ENCODE data around the gene CCDC13. TPM values are rescaled to one million over a fixed set of nuclear protein-coding genes. Genes with fewer than 3 reads are reported as not detected.

CCDC13 gene
- total RNA-seq, 2 donors from 2014 or later, result 0.34 to 0.70 TPM

DNA sequence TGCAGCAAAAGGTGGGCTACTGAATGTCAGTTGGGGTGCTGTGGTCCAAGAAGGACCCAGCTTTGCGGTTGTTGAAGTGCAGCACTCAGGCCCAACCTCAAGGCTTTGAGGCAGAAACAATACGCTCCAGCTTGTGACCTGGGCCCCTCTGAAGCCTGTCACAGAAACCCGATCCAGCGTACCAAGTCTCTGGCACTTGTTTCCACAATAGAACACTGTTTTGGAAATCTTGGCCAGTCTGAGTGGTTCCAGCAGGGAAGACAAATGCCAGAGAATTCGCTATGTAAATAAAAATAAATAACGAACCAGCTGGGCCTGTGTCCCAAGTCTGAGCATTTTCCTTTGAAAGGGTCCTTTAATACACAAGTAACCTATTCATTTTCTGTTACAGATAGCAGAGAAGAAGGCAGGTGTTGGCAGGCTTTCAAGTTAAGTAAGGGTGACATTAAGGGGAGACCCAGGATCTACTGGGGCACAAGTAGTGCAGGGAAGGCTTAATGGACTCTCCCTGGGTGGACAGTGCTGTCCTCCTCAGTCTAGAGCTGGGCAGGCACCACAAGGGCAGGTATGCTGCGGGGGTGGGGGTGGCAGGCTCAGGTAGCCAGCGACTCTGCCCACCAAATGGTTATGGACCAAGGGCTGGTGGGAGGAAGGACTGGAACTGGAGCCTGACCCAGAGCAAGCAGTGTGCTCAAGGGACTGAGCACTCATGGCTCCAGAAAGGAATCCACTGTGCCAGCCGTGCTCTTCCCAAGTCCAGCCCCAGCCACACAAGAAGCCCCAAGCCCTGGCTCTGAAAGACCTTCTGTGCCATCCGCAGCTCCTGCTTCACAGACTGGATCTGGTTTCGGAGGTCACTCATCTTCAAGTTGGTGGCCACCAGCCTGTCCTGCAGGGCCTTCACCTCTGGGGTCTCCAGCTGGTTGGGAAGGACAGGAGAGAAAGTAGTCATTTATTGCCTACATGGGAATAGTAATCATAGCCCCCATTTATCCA, 26.3 kb downstream of the CCDC13 start:
- peak overlapping the region in 1 of 2 donors; percentile 55 for H3K27ac Mint-ChIP-seq
- no peaks in the 10 kb centered on the region for H3K36me3 Mint-ChIP-seq
- no peak for ATAC-seq
- DNase-seq (ENCODE audit: low spot score in 2 of 2), result no peak
- no peaks in the 10 kb centered on the region for H3K9me3 Mint-ChIP-seq

DNA sequence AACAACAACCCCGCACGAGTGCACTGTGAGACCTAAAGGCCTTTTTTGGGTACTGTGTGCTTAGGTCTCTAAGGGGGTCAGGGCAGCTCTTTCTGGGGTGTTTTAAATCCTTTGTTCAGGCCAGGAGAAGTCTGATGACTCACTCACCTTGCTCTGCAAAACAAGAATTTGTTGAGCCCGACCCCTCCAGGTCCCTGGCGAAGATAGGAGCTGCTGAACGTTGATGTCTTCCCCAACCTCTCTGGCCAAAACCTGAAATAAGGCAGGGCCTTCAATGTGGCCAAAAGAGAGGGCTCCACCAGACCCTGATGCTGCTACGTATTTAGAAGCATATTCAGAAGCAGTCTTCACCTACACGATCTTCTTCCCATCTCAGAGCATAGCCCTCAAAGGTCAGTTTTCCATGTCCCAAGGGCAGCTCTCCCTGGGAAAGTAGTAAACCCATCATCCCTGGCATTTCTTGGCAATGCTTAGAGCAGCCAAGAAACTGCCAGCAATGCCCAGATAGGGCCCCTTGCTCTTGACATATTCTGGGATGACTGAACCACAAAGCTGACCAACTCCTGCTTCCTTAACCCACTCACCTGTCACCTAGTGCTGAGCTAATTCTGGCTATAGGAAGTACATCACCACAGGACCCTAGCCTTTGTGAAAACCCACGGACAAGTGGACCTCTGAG, 27.1 kb downstream of the CCDC13 start:
- no peak overlapping the region for H3K27ac Mint-ChIP-seq
- H3K9me3 Mint-ChIP-seq, result no peaks in the 10 kb centered on the region
- no peak for DNase-seq (ENCODE audit: low spot score in 2 of 2)
- H3K36me3 Mint-ChIP-seq, result no peaks in the 10 kb centered on the region
- no peak for ATAC-seq

DNA sequence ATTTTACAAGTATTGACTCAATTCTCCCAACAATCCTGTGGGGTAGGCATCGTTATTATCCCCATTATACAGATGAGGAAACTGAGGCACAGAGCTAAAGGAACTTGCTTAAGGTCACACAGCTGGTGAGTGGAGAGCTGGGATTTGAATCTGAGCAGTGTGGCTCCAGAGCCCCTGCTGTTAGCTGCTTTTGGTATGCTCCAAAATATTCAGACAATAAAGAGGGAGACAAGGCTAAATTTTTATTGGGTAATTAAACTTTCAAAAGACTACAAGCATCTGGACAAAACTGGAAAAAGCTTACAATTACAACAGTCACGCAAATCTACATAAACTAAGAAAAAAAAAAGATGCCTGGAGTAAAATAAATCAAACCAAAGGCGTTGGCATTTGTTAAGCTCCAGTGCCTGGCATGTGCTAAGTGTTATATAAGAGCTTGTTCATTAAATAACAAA, 27.7 kb downstream of the CCDC13 start:
- Mint-ChIP-seq H3K27ac (no peak overlapping the region), H3K36me3 (no peaks in the 10 kb centered on the region), H3K9me3 (no peaks in the 10 kb centered on the region)
- ATAC-seq, result no peak
- no peak for DNase-seq (ENCODE audit: low spot score in 2 of 2)

DNA sequence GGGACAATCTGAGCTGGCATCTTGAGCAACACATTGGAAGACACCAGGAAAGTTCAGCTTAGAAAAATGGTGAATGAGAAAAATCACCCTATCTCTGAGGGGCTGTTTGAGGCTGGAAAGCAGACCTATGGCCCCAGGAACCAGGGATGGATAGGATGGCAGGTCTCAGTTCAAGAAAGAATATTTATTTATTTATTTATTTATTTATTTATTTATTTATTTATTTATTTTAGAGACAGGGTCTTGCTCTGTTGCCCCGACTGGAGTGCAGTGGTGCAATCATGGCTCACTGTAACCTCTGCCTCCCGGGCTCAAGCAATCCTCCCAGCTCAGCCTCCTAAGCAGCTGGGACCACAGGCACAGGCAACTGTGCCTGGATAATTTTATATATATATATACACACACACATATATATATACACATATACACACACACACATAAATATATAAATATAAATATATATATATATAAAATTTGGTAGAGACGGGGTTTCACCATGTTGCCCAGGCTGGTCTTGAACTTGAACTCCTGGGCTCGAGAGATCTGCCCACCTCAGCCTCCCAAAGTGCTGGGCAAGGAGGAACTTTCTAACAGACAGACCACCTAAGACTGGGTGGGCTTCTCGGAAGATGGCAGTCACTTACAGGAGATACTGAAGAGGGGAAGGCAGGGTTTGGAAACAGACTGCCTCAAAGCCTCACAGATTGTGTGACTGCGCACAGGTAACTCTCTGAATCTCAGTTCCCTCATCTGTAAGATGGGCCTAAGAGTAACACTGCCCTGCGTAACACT, 29.7 kb downstream of the CCDC13 start:
- Mint-ChIP-seq H3K36me3 (no peaks in the 10 kb centered on the region), H3K9me3 (no peaks in the 10 kb centered on the region), H3K27ac (peak overlapping the region in 1 of 2 donors; percentile 64)
- ATAC-seq (peak in 1 of 2 donors; percentile 11), DNase-seq (ENCODE audit: low spot score in 2 of 2) (no peak)

DNA sequence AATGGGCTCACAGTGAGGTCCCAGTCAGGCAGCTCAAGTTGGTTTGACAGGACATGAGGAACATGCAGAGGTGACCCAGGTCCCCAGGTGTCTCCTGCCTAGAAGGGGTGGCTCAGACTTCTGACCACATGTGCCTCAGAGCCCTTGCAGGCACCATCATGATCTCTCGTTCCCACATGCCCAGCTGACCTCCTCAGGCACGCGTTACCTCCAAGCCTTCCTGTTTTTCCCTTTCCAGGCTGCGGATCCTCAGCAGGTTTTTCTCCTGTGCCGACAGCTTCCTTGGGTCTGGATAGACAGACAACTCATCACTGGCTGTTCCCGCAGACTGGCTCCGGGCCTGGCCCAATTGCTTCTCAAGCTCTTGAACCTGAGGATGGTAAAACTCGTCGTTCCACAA, 30.4 kb downstream of the CCDC13 start:
- DNase-seq (ENCODE audit: low spot score in 2 of 2) (no peak), ATAC-seq (no peak)
- H3K36me3 Mint-ChIP-seq, result no peaks in the 10 kb centered on the region
- H3K9me3 Mint-ChIP-seq, result no peaks in the 10 kb centered on the region
- peak overlapping the region in 1 of 2 donors; percentile 36 for H3K27ac Mint-ChIP-seq

DNA sequence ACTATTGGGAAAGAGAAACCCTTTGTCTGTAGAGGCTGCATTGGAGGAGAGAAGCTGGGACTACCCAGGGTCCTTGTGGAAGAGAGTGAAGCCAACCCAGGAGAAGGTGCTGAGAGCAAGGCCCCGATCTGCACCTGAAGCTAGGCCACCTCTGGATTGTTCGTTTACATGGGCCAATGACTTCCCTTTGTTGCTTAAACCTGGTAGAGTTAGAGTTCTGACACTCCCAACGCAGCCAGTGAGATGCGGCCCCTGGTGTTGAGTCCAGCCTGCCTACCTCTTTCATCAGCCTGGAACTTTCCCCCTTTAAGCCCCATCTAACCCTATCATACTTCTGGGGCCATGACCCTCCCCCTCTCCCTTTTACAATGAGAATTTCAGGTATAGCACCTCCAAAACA, 30.8 kb downstream of the CCDC13 start:
- ATAC-seq, result no peak
- no peak for DNase-seq (ENCODE audit: low spot score in 2 of 2)
- H3K36me3 Mint-ChIP-seq, result no peaks in the 10 kb centered on the region
- H3K9me3 Mint-ChIP-seq, result no peaks in the 10 kb centered on the region
- peak overlapping the region in 1 of 2 donors; percentile 29 for H3K27ac Mint-ChIP-seq

DNA sequence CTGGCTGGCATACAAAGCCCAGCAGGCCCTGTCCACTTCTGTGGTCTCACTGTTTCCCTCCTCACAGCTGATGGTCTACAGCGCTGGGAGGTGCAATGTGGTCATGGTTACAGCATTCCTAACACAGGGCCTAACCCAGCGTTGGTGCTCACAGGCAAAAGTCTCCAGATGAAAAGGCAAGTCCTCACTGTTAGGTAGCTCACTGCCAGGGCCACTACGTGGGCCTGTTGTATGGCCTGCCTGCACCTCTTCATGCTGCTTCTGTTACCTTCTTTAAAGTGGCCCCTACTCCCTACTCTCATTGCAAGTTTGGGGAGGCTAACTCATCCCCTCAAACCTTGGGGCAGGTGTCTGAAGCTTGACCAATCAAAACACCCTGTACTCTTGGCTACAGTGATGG, 31.3 kb downstream of the CCDC13 start:
- ATAC-seq (no peak), DNase-seq (ENCODE audit: low spot score in 2 of 2) (no peak)
- H3K9me3 Mint-ChIP-seq, result no peaks in the 10 kb centered on the region
- H3K27ac Mint-ChIP-seq, result no peak overlapping the region
- no peaks in the 10 kb centered on the region for H3K36me3 Mint-ChIP-seq

DNA sequence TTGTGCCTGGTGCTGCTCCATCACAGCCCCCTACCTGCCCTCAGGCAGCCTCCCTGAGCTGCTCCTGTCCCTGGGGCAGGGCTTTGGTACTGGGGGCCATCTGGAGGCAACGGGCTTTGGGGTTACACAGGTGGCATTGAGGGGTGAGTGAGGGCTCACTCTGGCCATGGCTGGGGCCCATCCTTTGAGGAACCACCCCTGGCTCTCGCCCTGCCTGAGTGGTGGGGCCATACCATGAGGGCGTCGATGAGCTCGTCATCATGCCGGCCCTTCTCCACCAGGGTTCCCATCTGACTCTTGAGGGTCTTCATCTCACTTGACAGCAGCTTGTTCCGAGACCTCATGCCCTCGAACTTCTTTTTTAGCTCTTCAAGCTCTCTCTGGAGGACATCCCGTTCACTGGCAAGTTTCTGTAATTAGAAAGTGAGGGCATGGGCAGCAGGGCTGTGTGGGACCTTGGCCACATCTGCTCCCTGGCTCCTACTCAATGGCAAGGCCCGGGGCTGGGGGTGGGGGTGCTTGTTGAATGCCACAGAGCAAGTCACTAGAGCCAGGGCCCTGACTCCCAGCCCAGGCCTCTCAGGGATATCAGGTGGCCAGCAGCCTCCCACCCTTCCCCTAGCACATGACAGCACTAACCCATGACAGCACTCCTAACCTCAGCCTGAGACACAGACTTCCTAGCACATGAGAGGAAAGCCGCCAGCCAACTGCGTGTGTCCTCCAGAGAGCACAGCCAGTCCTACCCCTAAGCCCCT, 33.5 kb downstream of the CCDC13 start:
- H3K27ac Mint-ChIP-seq, result no peak overlapping the region
- no peaks in the 10 kb centered on the region for H3K9me3 Mint-ChIP-seq
- H3K36me3 Mint-ChIP-seq, result no peaks in the 10 kb centered on the region
- ATAC-seq (no peak), DNase-seq (ENCODE audit: low spot score in 2 of 2) (no peak)

DNA sequence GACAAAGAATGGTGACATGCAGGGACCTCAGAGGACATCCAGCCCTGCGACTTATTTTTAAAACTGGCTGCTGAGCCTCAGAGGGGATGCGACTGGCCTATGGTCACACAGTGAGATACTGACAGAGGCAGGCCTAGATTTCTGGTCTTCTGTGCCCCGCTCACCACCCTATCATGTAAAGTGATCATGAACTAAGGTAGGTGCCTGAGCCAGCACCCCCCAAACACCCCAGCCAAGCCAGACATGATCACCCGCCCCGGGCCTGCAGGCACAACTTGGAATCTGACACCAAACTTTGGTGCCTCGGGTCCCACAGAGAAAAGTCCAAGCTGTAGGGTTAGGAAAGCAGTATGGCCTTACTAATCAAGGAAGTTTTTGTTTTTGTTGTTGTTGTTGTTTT, 36.5 kb downstream of the CCDC13 start:
- H3K27ac Mint-ChIP-seq, result no peak overlapping the region
- DNase-seq (ENCODE audit: low spot score in 2 of 2) (no peak), ATAC-seq (no peak)
- H3K9me3 Mint-ChIP-seq, result no peaks in the 10 kb centered on the region
- H3K36me3 Mint-ChIP-seq, result no peaks in the 10 kb centered on the region

DNA sequence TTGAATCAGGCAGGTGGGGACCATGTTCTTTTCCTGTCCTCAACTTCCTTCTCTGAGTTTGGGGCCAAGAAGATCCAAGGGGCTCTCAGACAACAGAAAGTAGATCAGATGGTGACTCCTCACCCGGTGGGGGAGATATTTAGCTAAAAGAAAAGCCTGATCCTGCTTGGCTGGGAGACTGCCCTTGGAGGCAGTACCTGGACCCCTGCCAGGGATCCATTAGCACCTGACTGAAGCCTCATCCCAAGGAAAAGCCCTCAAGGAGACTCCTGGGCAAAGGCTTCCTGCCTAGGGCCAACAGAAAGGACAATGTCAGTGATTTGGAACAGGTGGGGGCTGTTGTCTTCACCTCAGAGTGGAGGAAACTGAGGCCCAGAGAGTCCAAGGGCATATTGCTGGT, 37.0 kb downstream of the CCDC13 start:
- Mint-ChIP-seq H3K9me3 (no peaks in the 10 kb centered on the region), H3K36me3 (no peaks in the 10 kb centered on the region), H3K27ac (no peak overlapping the region)
- ATAC-seq (no peak), DNase-seq (ENCODE audit: low spot score in 2 of 2) (no peak)

DNA sequence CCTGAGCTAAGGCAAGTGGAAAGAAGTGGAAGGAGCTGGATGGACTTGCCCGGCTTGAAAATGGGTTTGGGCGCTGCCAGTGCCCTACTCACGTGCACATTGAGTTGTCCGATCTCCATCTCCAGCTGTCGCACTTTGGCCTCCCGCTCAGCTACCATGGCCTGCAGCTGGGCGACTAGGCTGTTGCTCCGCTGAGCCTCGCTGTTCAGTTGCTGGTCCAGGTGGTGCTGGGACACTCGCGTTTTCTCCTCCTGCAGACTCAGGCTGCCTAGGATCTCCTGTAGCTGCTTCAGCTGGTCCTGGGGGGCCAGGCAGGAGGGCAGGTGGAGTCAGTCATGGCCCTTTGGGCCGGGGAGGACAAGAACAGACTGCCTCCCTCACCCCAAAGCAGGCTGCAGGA, 37.4 kb downstream of the CCDC13 start:
- H3K9me3 Mint-ChIP-seq, result no peaks in the 10 kb centered on the region
- H3K27ac Mint-ChIP-seq, result no peak overlapping the region
- no peak for DNase-seq (ENCODE audit: low spot score in 2 of 2)
- no peaks in the 10 kb centered on the region for H3K36me3 Mint-ChIP-seq
- no peak for ATAC-seq

DNA sequence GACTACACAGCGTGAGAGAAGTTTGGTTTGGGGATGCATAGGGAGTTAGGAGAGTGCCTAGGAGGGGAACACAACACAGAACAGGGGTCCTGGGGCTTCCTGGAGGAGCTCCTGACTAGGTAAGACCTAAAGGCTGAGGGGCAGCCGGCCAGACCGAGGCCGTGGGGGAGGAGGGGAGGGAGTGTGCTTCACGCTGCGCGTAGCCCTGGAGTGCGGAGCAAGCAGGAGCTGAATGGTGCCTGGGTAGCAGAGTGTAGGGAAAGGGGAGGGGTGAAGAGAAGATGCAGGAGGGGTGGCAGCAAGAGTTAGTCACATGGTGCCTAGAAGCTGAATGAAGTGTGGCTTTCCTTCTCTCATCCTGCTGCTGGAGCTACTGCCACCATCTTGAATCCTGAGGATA, 38.0 kb downstream of the CCDC13 start:
- Mint-ChIP-seq H3K36me3 (no peaks in the 10 kb centered on the region), H3K27ac (no peak overlapping the region), H3K9me3 (no peaks in the 10 kb centered on the region)
- no peak for ATAC-seq
- DNase-seq (ENCODE audit: low spot score in 2 of 2), result no peak

DNA sequence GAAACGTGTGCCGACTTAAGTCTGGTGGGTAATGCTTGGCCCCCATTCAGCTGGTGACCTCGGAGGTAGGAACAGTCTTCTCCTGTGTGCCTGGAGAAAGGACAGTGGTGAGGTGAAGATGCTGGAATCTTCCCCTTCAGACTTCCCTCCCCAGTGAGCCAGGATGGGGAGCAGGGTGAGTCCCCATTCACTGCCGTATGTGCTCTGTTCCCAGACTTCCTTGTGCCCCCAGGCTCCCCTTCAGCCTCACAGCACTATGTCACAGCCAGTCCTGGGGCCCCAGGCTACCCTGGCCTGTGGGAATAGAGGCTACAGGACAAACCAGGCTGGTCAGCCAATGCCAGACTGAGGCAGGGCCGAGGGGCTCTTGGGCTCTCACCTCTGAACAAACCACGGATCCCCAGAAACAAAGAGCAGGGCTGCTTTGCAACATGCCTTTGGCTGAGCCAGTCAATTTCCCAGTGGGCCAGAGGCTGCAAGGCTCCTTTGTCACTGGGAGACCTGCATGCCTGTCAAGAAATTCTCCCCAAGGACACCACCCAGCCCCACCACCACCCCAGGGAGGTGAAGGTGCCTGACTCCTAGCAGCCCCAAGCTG, 38.7 kb downstream of the CCDC13 start:
- Mint-ChIP-seq H3K36me3 (no peaks in the 10 kb centered on the region), H3K27ac (no peak overlapping the region), H3K9me3 (no peaks in the 10 kb centered on the region)
- DNase-seq (ENCODE audit: low spot score in 2 of 2) (no peak), ATAC-seq (no peak)

DNA sequence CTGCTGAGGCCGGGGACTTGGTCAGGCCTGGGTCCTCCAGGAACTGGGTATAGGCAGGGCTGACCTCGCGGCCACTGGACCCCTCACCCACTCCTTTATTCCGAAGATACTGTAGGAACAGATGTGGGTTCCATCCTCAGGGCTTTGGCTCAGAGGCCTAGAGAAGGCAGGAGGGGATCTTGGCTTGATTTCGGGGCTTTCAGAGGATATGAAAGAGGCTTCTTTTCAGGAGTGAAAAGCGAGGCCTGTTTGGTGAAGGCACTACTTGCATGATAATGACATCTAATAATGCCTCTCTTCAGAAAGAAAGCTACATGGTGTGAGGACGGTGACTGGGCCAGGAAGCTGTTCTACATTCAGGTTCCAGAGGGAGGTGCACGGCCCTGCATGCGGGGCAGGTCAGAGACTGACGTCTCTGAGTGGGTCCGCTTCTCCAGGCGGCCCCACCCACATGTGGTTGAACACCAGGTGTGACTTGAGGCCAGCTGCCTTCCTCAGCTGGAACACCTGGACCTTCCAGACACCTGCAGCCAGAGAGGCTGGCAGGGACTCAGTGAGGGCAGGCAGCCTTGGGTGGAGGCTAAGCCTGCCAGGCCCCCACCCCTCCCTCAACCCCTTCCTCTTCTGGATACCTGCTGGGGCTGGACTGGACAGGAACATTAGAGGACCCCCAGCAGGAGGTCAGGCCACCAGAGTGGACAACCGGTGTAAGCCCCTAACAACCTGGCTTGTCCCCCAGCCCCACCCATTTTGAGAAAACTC, 39.4 kb downstream of the CCDC13 start:
- no peak for ATAC-seq
- no peaks in the 10 kb centered on the region for H3K9me3 Mint-ChIP-seq
- DNase-seq (ENCODE audit: low spot score in 2 of 2), result no peak
- H3K36me3 Mint-ChIP-seq, result no peaks in the 10 kb centered on the region
- H3K27ac Mint-ChIP-seq, result no peak overlapping the region

DNA sequence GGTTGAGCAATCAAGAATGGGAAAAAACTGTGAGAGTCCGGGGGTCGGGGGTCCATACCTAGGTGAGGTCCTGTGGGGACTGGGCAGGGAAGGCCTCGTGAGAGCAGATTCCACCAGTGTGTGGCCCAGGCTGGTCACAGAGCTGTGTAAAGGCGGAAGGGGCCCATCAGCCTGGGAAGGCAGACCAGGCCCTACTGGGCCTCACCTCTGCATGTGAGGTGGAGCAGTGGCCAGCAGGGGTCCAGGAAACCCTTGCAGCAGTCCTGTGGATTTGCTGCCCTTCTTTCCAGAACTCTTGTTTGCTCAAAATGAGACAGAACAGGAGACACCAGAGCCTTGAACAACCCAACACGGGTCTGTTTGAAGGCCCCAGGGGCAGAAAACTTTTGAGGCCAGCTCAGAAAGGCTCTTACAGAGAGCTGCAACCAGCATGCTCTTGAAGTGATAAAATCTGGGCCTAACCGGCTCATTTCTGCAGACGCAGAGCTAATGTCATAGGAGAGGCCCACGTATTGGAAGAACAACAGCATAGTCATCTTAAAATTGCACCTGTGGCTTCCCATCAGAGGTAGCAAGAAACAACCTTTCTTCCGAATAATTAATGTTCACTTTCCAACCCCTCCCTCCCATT, 40.1 kb downstream of the CCDC13 start:
- no peak for DNase-seq (ENCODE audit: low spot score in 2 of 2)
- ATAC-seq, result no peak
- H3K36me3 Mint-ChIP-seq, result no peaks in the 10 kb centered on the region
- H3K9me3 Mint-ChIP-seq, result no peaks in the 10 kb centered on the region
- peak overlapping the region in 1 of 2 donors; percentile 36 for H3K27ac Mint-ChIP-seq
